HepG2 (cell line): ENCODE measurements around the gene GNA14. TPM values are rescaled to one million over a fixed set of nuclear protein-coding genes. Genes with fewer than 3 reads are reported as not detected.

Experiments
- CEBPB ChIP-seq: IDR thresholded peaks from 2 replicates; pipeline ENCODE4 v1.6.1; 2011; ENCODE audit warnings: low read depth, low read length, improper control_type of control experiment, borderline replicate concordance
- RERE ChIP-seq: IDR thresholded peaks from 2 replicates; pipeline ENCODE4 v1.6.1; 2016; ENCODE audit warnings: low read depth, missing genetic modification reagents, missing compliant biosample characterization
- ZBTB21 ChIP-seq: sonication (generic); formaldehyde crosslinking; IDR thresholded peaks from 2 replicates; pipeline ENCODE4 v1.4.0; 2020; ENCODE audit warnings: missing genetic modification reagents
- ZNF577 ChIP-seq: sonication (generic); formaldehyde crosslinking; IDR thresholded peaks from 2 replicates; pipeline ENCODE4 v1.4.0; 2020; ENCODE audit warnings: mild to moderate bottlenecking, low read depth, missing genetic modification reagents, borderline replicate concordance
- polyA plus RNA-seq, 8 experiments: library from polyadenylated mRNA; depleted of rRNA in 3 of 8; stranded (reverse) in 7 of 8; unstranded in 1 of 8; fragments of >200 nt; fragmentation: Illumina TruSeq in 4 of 8; extraction: Trizol in 4 of 8; gene quantifications; 2 replicates each; pipeline versions ENCODE4 v1.2.1 to v1.2.3, GENCODE V29; 2011 to 2016; ENCODE audit warnings: low read depth in 4 of 8, missing spikeins in 1 of 8, mixed read lengths in 1 of 8; ENCODE audit not compliant: insufficient read depth in 1 of 8
- total RNA-seq, 5 experiments: library from RNA; depleted of rRNA; stranded (reverse); fragments of >200 nt; fragmentation: Illumina TruSeq; extraction: Trizol; gene quantifications; 2 replicates each; pipeline ENCODE4 v1.2.3, GENCODE V29; 2016; ENCODE audit warnings: low read depth in 1 of 5
- TF ChIP-seq, protein P1 (sequence below): sonication (generic); formaldehyde crosslinking; IDR thresholded peaks from 2 replicates; pipeline ENCODE4 v1.9.0; 2021; ENCODE audit warnings: missing genetic modification reagents, borderline replicate concordance

The GNA14 gene
- total and polyA plus RNA-seq, 2 of the 13 experiments (the other 11 are each of a cell fraction or from before 2014, with no cell fraction given): not detected

DNA sequence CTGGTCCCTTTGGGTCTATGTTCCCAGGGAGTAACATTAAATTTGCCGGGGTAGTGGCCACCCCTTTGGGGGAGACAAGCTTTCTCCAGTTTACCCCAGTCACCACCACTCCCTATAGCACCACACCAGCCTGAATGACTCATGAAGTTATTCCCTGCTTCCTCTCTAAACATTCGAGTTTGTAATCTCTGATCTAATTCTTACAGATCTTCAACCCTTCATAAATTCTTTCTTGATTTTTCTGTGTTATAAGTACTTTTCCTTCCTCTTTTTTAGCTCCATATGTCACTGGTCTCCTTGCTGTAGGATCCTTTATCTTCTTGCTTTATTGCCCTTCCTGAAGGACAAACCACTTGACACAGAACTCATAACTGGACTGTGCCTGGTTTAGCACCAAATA, 55.6 kb downstream of the GNA14 start (continued):
- TF ChIP-seq RERE (CRISPR knock-in tag): no peak
- no peak for TF ChIP-seq ZNF577 (CRISPR knock-in tag)
- TF ChIP-seq ZBTB21 (CRISPR knock-in tag): no peak
- TF ChIP-seq, protein P1, sequence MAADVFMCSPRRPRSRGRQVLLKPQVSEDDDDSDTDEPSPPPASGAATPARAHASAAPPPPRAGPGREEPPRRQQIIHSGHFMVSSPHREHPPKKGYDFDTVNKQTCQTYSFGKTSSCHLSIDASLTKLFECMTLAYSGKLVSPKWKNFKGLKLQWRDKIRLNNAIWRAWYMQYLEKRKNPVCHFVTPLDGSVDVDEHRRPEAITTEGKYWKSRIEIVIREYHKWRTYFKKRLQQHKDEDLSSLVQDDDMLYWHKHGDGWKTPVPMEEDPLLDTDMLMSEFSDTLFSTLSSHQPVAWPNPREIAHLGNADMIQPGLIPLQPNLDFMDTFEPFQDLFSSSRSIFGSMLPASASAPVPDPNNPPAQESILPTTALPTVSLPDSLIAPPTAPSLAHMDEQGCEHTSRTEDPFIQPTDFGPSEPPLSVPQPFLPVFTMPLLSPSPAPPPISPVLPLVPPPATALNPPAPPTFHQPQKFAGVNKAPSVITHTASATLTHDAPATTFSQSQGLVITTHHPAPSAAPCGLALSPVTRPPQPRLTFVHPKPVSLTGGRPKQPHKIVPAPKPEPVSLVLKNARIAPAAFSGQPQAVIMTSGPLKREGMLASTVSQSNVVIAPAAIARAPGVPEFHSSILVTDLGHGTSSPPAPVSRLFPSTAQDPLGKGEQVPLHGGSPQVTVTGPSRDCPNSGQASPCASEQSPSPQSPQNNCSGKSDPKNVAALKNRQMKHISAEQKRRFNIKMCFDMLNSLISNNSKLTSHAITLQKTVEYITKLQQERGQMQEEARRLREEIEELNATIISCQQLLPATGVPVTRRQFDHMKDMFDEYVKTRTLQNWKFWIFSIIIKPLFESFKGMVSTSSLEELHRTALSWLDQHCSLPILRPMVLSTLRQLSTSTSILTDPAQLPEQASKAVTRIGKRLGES (CRISPR knock-in tag): no peak
- TF ChIP-seq CEBPB: no peak
- TF ChIP-seq, all 625 proteins: peak for 0
